IPS DF 4.7 (cell line): Measurements from ENCODE around the gene C3orf52.

Source experiments
- DNase-seq: peaks from one replicate; pipeline ENCODE4 v3.0.0-alpha.2; 2013; ENCODE audit warnings: low spot score; ENCODE audit errors: extremely low read depth

C3orf52 gene

GRCh38 chr3:112085735-112086075 lies 484 bp upstream of the C3orf52 start:
- no peak for DNase-seq

- DNase-seq, result no peak
These were observed 811 bp downstream of the C3orf52 start for GRCh38 chr3:112086875-112087524.

- DNase-seq, result no peak
These were observed 1.6 kb downstream of the C3orf52 start for GRCh38 chr3:112087746-112088145.

GRCh38 chr3:112088944-112089343 lies 2.8 kb downstream of the C3orf52 start:
- no peak for DNase-seq

- DNase-seq, result no peak
These were observed 4.0 kb downstream of the C3orf52 start for GRCh38 chr3:112089956-112090886.

- no peak for DNase-seq
These were observed 4.8 kb downstream of the C3orf52 start for GRCh38 chr3:112090887-112091586.

GRCh38 chr3:112092496-112093179 lies 6.4 kb downstream of the C3orf52 start:
- DNase-seq, result no peak

- DNase-seq, result no peak
These were observed 7.0 kb downstream of the C3orf52 start for GRCh38 chr3:112093180-112093522.

GRCh38 chr3:112095731-112096130 lies 9.5 kb downstream of the C3orf52 start:
- no peak for DNase-seq

- no peak for DNase-seq
These were observed 10.0 kb downstream of the C3orf52 start for GRCh38 chr3:112096176-112096575.

GRCh38 chr3:112097378-112097777 lies 11.2 kb downstream of the C3orf52 start:
- no peak for DNase-seq

GRCh38 chr3:112101916-112102315 lies 15.7 kb downstream of the C3orf52 start:
- DNase-seq, result no peak

- no peak for DNase-seq
These were observed 18.6 kb downstream of the C3orf52 start for GRCh38 chr3:112104774-112105173.

GRCh38 chr3:112109322-112109721 lies 23.1 kb downstream of the C3orf52 start:
- DNase-seq, result no peak

GRCh38 chr3:112111785-112112402 lies 25.7 kb downstream of the C3orf52 start:
- no peak for DNase-seq

GRCh38 chr3:112114576-112115160 lies 28.5 kb downstream of the C3orf52 start:
- DNase-seq, result no peak

- no peak for DNase-seq
These were observed 29.1 kb downstream of the C3orf52 start for GRCh38 chr3:112115161-112115739.

- no peak for DNase-seq
These were observed 29.7 kb downstream of the C3orf52 start for GRCh38 chr3:112115806-112116383.

- DNase-seq, result no peak
These were observed 30.6 kb downstream of the C3orf52 start for GRCh38 chr3:112116748-112117186.

GRCh38 chr3:112117415-112117814 lies 31.2 kb downstream of the C3orf52 start:
- DNase-seq, result no peak
